Lower lobe of right lung (tissue), 2 donors: Measurements from ENCODE around the gene IGSF23. TPM values are rescaled to one million over a fixed set of nuclear protein-coding genes. Genes with fewer than 3 reads are reported as not detected.

Experiments
- ATAC-seq, 2 donors: fragments of 200-7000 bp; cut with Tn5 transposase; one replicate each; pipeline ENCODE4 v1.9.1; 2020 to 2022; ENCODE audit warnings: mild to moderate bottlenecking in 2 of 2, moderate library complexity in 2 of 2
- DNase-seq: peaks from one replicate; pipeline ENCODE4 v3.0.0-alpha.2; 2020
- H3K27ac ChIP-seq: fragments of 200-600 bp; one replicate; pipeline ENCODE4 v1.8.0; 2022
- H3K27me3 ChIP-seq: fragments of 200-600 bp; one replicate; pipeline ENCODE4 v1.8.0; 2022; ENCODE audit warnings: low read depth
- H3K36me3 ChIP-seq: fragments of 200-600 bp; one replicate; pipeline ENCODE4 v1.8.0; 2022; ENCODE audit warnings: mild to moderate bottlenecking
- H3K4me1 ChIP-seq: fragments of 200-600 bp; one replicate; pipeline ENCODE4 v1.8.0; 2022
- H3K4me3 ChIP-seq: fragments of 200-600 bp; one replicate; pipeline ENCODE4 v1.8.0; 2022; ENCODE audit warnings: mild to moderate bottlenecking
- H3K9me3 ChIP-seq: fragments of 200-600 bp; one replicate; pipeline ENCODE4 v1.8.0; 2022
- intact Hi-C: fragments of 100-400 bp; cut with DNase I; formaldehyde crosslinking; loops from one replicate; pipeline ENCODE4 v1.11.0; 2022
- total RNA-seq: library from RNA; stranded (reverse); fragmentation: NEBNext Ultra II Directional; extraction: Animal tissue kit (Norgen Biotek cat#: 25700); gene quantifications from one replicate; pipeline ENCODE4 v1.2.1, GENCODE V29; 2021
- TF ChIP-seq, protein P1 (sequence below): fragments of 200-600 bp; IDR thresholded peaks from one replicate; pipeline ENCODE4 v1.8.0; 2022; ENCODE audit warnings: antibody characterized with exemption, mild to moderate bottlenecking
- donor health status: DM: no; HTN: yes; CAD: no; lungs with severe emphysema.

The IGSF23 gene
- total RNA-seq, 1 donor from 2014 or later: not detected

DNA sequence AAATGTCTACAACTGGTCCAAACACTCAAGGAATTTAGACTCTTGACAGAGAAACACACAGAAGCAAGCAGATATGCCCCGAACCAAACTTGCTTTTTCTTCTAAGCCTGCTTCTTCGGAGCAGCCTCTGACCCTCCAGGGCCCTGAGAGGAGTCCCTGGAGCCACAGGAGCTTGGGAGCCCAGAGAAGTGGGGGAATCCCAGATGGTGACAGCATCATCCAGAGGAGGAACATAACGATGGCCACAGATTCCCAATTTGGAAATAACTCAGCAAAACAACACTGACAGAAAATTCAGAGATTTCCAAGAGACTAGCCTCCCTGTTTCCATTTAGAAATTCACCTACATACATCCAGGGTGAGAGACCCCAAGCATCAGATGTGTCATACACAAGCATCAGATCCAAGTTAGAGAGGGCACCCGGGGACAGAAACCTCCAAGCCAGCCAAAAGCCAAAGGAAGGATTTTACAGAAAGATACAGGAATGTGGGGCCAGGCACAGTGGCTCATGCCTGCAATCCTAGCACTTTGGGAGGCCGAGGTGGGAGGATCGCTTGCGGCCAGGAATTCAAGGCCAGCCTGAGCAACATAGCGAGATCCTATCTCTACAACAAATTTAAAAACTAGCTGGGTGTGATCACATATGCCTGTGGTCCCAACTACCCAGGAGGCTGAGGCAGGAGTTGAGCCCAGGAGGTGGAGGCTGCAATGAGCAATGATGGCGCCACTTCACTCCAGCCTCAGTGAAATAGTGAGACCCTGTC is 28.3 kb downstream of the IGSF23 start:
- DNase-seq: no peak
- no peak for ATAC-seq
- H3K27ac ChIP-seq: no peak overlapping the region
- H3K4me3 ChIP-seq: no peak overlapping the region
- intact Hi-C loops: no loop called here
- no peaks in the 10 kb centered on the region for H3K36me3 ChIP-seq
- H3K4me1 ChIP-seq: peaks cover 15% of the 10 kb centered on the region
- TF ChIP-seq, protein P1, sequence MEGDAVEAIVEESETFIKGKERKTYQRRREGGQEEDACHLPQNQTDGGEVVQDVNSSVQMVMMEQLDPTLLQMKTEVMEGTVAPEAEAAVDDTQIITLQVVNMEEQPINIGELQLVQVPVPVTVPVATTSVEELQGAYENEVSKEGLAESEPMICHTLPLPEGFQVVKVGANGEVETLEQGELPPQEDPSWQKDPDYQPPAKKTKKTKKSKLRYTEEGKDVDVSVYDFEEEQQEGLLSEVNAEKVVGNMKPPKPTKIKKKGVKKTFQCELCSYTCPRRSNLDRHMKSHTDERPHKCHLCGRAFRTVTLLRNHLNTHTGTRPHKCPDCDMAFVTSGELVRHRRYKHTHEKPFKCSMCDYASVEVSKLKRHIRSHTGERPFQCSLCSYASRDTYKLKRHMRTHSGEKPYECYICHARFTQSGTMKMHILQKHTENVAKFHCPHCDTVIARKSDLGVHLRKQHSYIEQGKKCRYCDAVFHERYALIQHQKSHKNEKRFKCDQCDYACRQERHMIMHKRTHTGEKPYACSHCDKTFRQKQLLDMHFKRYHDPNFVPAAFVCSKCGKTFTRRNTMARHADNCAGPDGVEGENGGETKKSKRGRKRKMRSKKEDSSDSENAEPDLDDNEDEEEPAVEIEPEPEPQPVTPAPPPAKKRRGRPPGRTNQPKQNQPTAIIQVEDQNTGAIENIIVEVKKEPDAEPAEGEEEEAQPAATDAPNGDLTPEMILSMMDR: no peak
- H3K27me3 ChIP-seq: no peaks in the 10 kb centered on the region
- no peaks in the 10 kb centered on the region for H3K9me3 ChIP-seq

DNA sequence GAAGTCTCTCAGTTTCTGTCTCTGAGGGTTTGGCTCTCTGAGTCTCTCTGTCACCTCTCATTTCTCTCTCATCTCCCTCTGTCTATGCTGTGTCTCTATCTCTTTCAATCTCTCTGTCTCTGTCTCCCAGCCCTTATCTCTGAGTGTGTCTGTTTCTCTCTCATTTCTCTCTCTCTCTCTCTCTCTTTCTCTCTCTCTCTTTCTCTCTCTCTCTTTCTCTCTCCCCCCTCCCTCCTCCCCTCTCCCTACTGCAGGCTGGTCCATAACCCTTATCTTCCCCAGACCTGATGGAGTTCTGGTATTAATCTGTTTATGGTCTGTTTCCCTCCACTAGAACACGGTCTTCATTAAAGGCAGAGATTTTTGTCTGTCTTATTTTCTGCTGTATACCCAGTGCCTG is 29.0 kb downstream of the IGSF23 start:
- peaks cover 4% of the 10 kb centered on the region for H3K36me3 ChIP-seq
- no peaks in the 10 kb centered on the region for H3K9me3 ChIP-seq
- H3K27me3 ChIP-seq: no peaks in the 10 kb centered on the region
- no peak for ATAC-seq
- H3K4me3 ChIP-seq: no peak overlapping the region
- no peak for DNase-seq
- intact Hi-C loops: no loop called here
- H3K27ac ChIP-seq: no peak overlapping the region
- H3K4me1 ChIP-seq: peaks cover 22% of the 10 kb centered on the region
- TF ChIP-seq, protein P1: no peak

DNA sequence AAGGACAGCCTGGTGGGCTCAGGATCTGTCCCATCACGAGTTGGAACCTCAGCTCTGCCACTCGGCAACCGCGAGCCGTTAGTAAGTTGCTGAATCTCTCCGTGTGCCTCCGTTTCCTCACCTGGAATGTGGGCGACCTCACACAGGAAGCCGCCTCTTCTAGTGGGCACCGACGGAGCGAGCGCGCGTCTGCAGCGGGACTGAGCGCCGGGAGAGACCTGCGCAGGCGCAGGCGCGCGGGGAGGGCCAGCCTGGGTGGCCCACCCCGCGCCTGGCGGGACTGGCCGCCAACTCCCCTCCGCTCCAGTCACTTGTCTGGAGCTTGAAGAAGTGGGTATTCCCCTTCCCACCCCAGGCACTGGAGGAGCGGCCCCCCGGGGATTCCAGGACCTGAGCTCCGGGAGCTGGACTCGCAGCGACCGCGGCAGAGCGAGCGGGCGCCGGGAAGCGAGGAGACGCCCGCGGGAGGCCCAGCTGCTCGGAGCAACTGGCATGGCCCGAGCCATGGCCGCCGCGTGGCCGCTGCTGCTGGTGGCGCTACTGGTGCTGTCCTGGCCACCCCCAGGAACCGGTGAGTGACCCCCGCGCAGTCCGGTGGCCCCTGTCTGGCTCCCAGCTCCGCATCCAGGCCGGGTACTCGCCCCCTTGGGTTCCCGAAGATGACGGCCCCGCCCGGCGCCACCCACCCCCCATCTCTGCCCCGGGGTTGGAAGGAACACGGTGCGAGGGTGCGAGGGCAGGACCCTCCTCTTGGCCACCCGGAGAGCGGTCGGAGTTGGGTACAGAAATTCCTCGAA is 30.4 kb downstream of the IGSF23 start, which contains the start of gene PVR:
Gene PVR, plus strand, starts transcription at position 306 of the 797 bp plus-strand sequence. Its CDS starts 187 bp downstream, at position 493.
- TF ChIP-seq, protein P1: no peak
- Histone ChIP-seq H3K27ac (peak within 1 kb of the TSS; percentile 87), H3K27me3 (no peaks in the 10 kb centered on the region), H3K4me1 (peaks cover 33% of the 10 kb centered on the region), H3K9me3 (no peaks in the 10 kb centered on the region), H3K36me3 (peaks cover 12% of the 10 kb centered on the region), H3K4me3 (peak within 1 kb of the TSS; percentile 85)
- intact Hi-C loops: no loop called here
- DNase-seq (peak; percentile 86), ATAC-seq (peak; percentile 96 to 97)

DNA sequence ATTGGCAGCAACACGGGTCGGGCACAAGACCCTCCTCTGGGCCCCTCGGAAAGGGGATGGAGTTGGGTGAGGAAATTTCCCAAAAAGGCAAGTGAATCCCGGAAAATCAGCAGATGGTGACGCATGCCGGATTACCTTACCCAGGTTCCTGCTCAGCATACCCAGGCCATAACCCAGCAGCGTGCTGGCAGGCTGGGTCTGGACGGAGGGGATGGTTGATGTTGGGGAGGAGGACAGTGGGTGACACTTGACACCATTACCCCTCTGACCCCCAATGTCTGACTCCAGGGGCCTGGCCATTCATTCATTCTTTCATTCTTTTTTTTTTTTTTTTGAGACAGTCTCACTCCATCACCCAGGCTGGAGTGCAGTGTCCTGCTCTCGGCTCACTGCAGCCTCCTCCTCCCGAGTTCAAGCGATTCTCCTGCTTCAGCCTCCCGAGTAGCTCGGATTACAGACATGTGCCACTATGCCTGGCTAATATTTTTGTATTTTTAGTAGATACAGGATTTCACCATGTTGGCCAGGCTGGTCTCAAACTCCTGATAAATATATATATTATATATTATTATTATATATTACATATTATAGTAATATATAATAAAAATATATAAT is 31.1 kb downstream of the IGSF23 start:
- no peaks in the 10 kb centered on the region for H3K9me3 ChIP-seq
- H3K27me3 ChIP-seq: no peaks in the 10 kb centered on the region
- peak overlapping the region; percentile 85 for H3K4me3 ChIP-seq
- DNase-seq (peak; percentile 43), ATAC-seq (peak; percentile 52 to 68)
- peak overlapping the region; percentile 87 for H3K27ac ChIP-seq
- intact Hi-C loops: no loop called here
- peaks cover 15% of the 10 kb centered on the region for H3K36me3 ChIP-seq
- TF ChIP-seq, protein P1: no peak
- peaks cover 33% of the 10 kb centered on the region for H3K4me1 ChIP-seq

DNA sequence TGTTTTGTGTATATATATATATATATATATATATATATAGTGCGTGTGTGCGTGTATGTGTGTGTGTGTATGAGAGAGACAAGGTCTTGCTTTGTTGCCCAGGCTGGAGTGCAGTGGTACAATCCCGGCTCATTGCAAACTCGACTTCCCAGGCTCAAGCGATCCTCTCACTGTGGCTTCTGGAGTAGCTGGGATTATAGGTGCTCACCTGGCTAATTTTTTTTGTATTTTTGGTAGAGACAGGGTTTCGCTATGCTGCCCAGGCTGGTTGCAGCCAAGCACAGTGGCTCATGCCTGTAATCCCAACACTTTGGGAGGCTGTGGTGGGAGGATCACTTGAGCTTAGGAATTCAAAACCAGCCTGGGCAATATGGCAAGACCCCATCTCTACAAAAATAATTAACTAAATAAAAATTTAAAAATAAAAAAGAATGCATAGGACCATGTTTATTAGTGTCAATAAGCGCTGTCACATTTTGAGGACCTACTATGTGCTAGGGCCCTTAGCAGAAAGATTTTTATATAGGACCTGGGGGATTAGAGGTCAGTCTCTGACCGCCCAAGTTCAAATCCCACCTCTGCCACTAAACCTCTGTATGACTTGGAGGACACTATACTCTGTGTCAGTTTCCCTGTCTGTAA is 32.2 kb downstream of the IGSF23 start:
- H3K9me3 ChIP-seq: no peaks in the 10 kb centered on the region
- no peak for ATAC-seq
- TF ChIP-seq, protein P1: no peak
- peaks cover 25% of the 10 kb centered on the region for H3K36me3 ChIP-seq
- H3K27ac ChIP-seq: no peak overlapping the region
- no peaks in the 10 kb centered on the region for H3K27me3 ChIP-seq
- intact Hi-C loops: no loop called here
- DNase-seq: peak; percentile 11
- peak overlapping the region; percentile 14 for H3K4me3 ChIP-seq
- peaks cover 33% of the 10 kb centered on the region for H3K4me1 ChIP-seq
